ENCODE data around the gene GPRC6A. TPM values are rescaled to one million over a fixed set of nuclear protein-coding genes. Genes with fewer than 3 reads are reported as not detected.

GPRC6A gene
- polyA plus RNA-seq, 1 donor = not detected

- DNase-seq = peak; percentile 25
Measured at GRCh38 chr6:116779573-116780164, 49.2 kb downstream of the GPRC6A start.

DNA sequence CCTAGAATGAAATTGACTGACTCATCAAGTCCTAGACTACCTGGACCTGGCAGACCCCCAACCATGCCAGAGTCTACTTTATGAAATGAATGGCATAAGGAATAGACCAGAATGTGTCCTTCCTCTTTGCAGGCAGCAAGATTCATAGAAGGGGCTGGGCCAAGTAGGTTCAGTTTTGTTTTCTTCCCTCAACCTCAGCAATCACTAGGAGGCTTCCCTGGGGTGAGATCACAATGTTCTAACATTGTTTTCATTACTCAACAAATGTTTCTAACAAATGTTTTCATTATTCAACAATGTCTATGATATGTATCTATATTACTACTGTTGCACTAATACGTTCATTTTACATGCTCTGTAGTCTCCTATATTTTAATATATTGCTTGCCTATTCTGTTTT is 55.0 kb downstream of the GPRC6A start:
- DNase-seq = no peak

DNA sequence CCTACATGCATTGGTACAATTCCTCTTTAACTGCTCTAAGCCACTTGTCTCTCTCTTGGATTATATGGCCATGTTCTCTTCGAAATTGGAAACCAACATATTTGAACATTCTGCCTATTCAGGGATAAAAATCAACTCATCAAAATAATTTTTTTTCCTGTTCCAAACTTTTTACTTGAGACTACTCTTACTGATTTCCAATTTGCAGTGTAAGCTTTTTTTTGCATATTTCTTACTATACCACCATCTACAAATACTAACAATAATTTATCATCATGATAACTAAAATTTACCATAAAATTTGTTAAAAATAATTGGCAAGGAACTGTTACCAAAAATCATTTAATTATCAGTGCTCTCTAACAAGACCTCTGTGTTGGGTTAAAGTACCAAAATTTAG is 56.4 kb downstream of the GPRC6A start:
- DNase-seq = no peak

- DNase-seq = peak; percentile 29
Measured at GRCh38 chr6:116767715-116768114, 61.2 kb downstream of the GPRC6A start.

GRCh38 chr6:116766506-116767176 is 62.2 kb downstream of the GPRC6A start:
- DNase-seq = no peak

DNA sequence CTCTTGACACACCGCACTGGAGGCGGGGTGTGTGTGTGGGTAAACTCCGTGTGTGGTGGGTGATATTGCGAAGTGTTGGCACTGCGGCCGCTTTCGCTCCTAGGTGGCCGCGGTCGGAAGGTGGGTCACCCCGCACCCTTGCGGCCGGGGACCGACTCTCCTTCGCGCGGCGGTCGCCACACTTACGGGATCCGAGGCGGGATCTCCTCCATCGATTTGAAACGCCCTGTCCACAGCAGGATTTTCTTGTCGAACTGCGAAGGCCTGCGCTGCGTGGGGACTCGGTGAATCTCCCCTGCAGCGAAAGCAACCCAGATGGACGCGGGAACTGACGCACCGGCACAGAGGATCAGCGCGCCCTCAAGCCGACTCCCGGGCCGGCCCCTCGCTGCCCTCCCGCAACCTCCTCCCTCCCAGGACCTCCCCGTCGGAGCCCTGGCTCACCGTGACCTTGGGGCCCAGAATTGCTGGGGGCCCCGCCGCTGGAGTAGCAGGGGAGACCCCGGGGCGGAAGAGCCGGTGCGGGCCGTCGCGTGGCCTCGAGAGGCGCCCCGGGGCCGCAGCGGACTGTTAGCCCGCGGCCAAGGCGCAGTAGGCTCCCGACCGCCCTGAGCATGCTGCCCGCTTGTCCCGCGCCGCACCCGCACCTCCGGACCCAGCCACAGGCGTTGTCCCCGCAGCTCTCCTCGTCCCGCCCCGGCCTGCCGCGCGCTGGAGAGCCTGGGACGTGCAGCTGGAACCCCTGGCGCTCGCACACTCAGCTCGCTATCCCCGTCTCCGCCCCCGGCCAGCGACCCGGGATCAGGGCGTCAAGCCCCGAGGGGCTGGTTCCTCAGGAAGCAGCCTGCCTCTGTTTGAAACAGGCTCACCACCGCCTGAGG is 63.7 kb downstream of the GPRC6A start, which contains the start of gene FAM162B:
TSS of gene FAM162B (minus strand) at position 759 of the 881 bp plus-strand sequence. CDS start at position 616, 143 bp downstream.
- peak; percentile 57 for DNase-seq

GRCh38 chr6:116764629-116764960 is 64.3 kb downstream of the GPRC6A start:
- peak; percentile 21 for DNase-seq

GRCh38 chr6:116763906-116764628 is 64.8 kb downstream of the GPRC6A start:
- DNase-seq = no peak

DNA sequence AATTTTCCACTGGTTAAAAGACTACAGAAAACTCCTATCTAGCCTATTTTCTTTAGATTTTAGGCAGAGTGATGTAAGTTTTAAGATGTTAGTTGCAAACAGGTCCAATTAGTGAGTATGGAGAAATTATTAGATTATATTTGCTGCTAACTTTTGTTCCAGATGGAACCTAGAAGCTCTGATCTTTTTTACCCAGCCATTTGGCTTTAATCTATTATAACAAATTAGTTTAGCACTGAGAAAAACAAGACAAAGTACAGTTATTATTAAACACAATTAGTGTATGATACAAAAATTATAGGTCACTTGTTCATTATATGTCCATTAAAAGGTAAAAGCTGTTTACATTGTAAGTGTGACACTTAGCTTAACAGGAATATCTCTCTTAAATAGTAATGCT is 65.8 kb downstream of the GPRC6A start:
- no peak for DNase-seq

GRCh38 chr6:116762235-116762634 is 66.6 kb downstream of the GPRC6A start:
- DNase-seq = no peak

GRCh38 chr6:116761779-116762178 is 67.1 kb downstream of the GPRC6A start:
- DNase-seq = no peak

DNA sequence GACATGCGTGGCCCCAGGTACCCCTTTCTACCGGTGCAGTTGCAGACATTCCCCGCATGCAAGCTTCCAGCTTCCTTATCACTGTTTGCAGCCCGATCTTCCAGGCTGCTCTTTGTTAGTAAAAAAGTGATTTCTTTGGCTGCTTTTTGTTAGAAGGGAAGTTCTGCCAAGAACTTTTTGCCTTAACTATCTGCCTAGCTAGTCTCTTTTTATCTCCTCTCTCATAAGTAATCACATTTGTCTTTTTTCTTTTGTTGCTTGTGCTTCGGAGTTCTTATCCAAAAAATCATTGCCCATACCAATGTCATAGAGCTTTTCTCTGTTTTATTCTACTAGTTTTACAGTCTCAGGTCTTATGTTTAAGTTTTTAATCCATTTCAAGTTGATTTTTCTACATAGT is 83.7 kb downstream of the GPRC6A start:
- DNase-seq = no peak

Other genes with a start within 250 kb of the GPRC6A start
- 0.50 TPM for gene RSPH4A, start 212.6 kb downstream of the GPRC6A start, polyA plus RNA-seq (ENCODE audit: insufficient read length)
- gene ZUP1, start 160.3 kb downstream of the GPRC6A start, polyA plus RNA-seq (ENCODE audit: insufficient read length) = 7.2 TPM
- 12.2 TPM for gene KPNA5, start 147.9 kb downstream of the GPRC6A start, polyA plus RNA-seq (ENCODE audit: insufficient read length)
- gene FAM162B, start 63.4 kb downstream of the GPRC6A start, polyA plus RNA-seq (ENCODE audit: insufficient read length) = 8.0 TPM
- not detected for gene RFX6, start 48.2 kb upstream of the GPRC6A start, polyA plus RNA-seq (ENCODE audit: insufficient read length)

Measured in hindlimb muscle (tissue), 1 donor.